ENCODE data around the gene MYO10. TPM values are rescaled to one million over a fixed set of nuclear protein-coding genes. Genes with fewer than 3 reads are reported as not detected.
A peak's percentile ranks its signal among the peaks of the same experiment; 100 is the strongest.

MYO10 gene
- total and polyA plus RNA-seq, 3 donors from 2014 or later = 37.8 to 102 (median 99.8) TPM

DNA sequence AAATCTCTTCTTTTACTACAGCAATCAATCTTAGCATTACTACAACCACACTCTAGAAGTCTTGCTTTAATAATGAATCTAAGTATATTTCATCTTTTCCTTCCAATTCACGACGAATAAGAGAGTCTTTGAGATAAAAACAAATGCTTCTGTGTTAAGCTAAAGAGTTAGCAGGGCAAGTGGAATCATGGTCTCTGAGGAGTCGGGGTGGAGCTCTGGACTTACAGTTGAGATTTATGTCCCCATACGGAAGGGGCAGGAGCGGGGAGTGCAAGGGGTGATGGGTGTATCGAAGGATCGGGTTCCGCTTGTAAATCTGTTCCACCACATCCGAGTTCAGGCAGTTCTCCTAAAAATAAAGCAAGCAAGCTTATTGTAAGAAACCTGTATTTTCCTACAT is 260.3 kb downstream of the MYO10 start:
- no peak for TF ChIP-seq POLR2A (IDR thresholded peaks at IDR 0.05)
- TF ChIP-seq, protein P1, sequence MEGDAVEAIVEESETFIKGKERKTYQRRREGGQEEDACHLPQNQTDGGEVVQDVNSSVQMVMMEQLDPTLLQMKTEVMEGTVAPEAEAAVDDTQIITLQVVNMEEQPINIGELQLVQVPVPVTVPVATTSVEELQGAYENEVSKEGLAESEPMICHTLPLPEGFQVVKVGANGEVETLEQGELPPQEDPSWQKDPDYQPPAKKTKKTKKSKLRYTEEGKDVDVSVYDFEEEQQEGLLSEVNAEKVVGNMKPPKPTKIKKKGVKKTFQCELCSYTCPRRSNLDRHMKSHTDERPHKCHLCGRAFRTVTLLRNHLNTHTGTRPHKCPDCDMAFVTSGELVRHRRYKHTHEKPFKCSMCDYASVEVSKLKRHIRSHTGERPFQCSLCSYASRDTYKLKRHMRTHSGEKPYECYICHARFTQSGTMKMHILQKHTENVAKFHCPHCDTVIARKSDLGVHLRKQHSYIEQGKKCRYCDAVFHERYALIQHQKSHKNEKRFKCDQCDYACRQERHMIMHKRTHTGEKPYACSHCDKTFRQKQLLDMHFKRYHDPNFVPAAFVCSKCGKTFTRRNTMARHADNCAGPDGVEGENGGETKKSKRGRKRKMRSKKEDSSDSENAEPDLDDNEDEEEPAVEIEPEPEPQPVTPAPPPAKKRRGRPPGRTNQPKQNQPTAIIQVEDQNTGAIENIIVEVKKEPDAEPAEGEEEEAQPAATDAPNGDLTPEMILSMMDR (IDR thresholded peaks at IDR 0.05) = no peak
- Histone ChIP-seq H3K27ac (no peak overlapping the region), H3K4me1 (no peaks in the 10 kb centered on the region)

DNA sequence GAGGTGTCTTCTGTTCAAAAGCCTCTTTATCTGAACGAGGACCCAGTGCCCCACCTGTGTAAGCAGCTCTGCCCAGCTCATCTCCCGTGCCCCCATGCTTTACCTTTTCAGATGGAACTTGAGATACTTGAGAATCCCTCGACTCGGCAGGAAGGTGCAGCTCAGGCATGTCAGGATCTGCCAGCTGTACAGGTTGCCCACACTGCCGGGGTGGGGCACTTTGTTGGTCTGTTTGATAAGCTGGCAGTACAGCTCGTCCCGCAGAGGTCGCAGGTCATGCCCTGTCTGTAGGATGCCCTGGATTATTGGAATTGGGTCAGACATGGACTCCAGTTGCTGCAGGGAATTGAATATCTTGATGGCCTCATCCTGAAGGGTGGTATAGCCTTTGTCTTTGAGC is 261.3 kb downstream of the MYO10 start:
- Histone ChIP-seq H3K27me3 (no peaks in the 10 kb centered on the region), H3K9me3 (no peaks in the 10 kb centered on the region), H3K4me1 (peaks cover 4% of the 10 kb centered on the region), H3K4me3 (no peak overlapping the region), H3K36me3 (ENCODE audit: low read depth, missing control alignments) (no peaks in the 10 kb centered on the region), H3K27ac (no peak overlapping the region)
- TF ChIP-seq, protein P1 (IDR thresholded peaks at IDR 0.05) = no peak
- no peak for DNase-seq
- WGBS, 2 donors = 83 to 84% methylated on average over 5 to 8 of the region's 8 CpGs
- intact Hi-C loops (cut with DNase I; ENCODE audit: low total_unique reads) = no loop called here

More for the DNA sequence above, 260.3 kb downstream of the MYO10 start:
- 81 to 88% methylated on average over 9 of the region's 9 CpGs for WGBS, 2 donors
- intact Hi-C loops (cut with DNase I; ENCODE audit: low total_unique reads) = no loop called here
- Histone ChIP-seq H3K9me3 (no peaks in the 10 kb centered on the region), H3K27me3 (no peaks in the 10 kb centered on the region), H3K4me3 (no peak overlapping the region), H3K36me3 (ENCODE audit: low read depth, missing control alignments) (no peaks in the 10 kb centered on the region)
- no peak for DNase-seq

DNA sequence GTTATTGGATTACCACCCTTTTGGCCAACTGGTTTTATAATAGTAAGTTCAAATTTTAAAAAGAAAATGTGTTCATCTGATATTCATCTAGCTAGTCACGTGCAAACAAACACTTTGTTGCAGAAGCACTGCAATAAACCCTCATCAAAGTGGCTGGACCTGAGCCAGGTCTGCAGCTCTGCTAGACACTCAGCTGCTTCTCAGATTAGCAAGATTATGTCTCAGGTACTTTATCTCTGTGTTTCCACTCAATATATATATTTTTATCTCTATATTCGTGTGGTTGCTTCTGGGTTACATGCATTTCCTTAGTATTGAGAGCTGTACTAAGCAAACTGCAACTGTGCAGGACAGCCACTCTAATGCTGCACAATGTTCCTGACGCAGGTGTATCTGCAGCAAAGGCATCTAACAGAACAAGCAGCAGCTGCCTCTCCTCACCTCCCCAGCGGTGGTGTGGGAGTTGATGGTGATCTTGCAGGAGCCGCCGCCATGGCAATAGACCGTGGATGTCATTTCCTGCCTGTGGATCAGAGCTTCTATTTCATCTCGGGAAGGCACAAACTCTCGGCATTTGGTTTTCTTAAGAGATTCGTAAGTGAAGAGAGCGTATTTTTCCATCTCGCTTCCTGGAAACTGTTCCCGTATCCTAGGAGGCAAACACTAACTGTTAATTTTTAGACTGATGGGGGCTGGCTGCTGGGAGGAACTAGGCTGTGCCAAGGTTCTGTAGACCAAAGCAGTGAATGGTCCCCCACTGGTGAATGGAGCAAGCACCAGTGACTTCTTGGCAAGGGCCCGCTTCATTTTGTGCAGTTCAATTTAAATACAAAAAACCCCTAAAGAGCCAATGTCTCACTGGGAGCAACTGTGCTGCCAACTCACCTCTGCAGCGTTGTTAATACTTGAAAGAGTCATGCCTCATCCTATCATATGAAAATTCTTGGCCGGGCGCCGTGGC is 262.6 kb downstream of the MYO10 start:
- Histone ChIP-seq H3K4me3 (no peak overlapping the region), H3K27ac (no peak overlapping the region), H3K4me1 (peaks cover 4% of the 10 kb centered on the region), H3K36me3 (ENCODE audit: low read depth, missing control alignments) (no peaks in the 10 kb centered on the region), H3K9me3 (no peaks in the 10 kb centered on the region), H3K27me3 (no peaks in the 10 kb centered on the region)
- intact Hi-C loops (cut with DNase I; ENCODE audit: low total_unique reads) = no loop called here
- DNase-seq = peak; percentile 66
- 81 to 84% methylated on average over 18 of the region's 18 CpGs for WGBS, 2 donors
- TF ChIP-seq POLR2A (IDR thresholded peaks at IDR 0.05) = no peak
- TF ChIP-seq, protein P1 (IDR thresholded peaks at IDR 0.05) = no peak

DNA sequence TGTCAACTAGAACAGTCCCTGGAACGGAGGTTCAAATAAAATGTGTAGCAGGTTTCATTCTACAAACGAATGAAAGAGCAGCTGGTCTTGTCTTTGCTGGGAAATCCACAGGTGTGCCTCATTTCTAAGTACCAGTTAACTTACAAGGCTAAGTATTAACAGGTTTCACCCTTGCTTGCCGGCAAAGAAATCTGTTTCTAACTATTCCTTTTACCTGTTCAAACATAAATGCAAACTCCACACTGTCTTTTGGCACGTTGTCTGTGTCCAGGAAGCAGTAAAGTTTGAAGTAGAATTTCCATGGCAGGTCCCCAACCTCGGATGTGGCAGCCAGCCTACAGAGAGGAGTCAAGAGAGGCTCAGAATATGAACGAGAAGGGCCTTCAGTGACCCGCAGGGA is 264.9 kb downstream of the MYO10 start:
- intact Hi-C loops (cut with DNase I; ENCODE audit: low total_unique reads) = no loop called here
- no peak for TF ChIP-seq POLR2A (IDR thresholded peaks at IDR 0.05)
- TF ChIP-seq, protein P1 (IDR thresholded peaks at IDR 0.05) = no peak
- DNase-seq = no peak

More for the DNA sequence above, 264.9 kb downstream of the MYO10 start:
- Histone ChIP-seq H3K36me3 (ENCODE audit: low read depth, missing control alignments) (no peaks in the 10 kb centered on the region), H3K4me3 (no peak overlapping the region), H3K27me3 (no peaks in the 10 kb centered on the region), H3K4me1 (peaks cover 13% of the 10 kb centered on the region), H3K9me3 (no peaks in the 10 kb centered on the region), H3K27ac (no peak overlapping the region)
- 79 to 86% methylated on average over 7 of the region's 7 CpGs for WGBS, 2 donors
